ENCODE data around the gene KRTAP12-4.
"Not testable (repeated sequence)": the region's sequence is repeated elsewhere in the genome, so short reads cannot be mapped to it uniquely, and the experiment has no call there.

KRTAP12-4 gene

DNA sequence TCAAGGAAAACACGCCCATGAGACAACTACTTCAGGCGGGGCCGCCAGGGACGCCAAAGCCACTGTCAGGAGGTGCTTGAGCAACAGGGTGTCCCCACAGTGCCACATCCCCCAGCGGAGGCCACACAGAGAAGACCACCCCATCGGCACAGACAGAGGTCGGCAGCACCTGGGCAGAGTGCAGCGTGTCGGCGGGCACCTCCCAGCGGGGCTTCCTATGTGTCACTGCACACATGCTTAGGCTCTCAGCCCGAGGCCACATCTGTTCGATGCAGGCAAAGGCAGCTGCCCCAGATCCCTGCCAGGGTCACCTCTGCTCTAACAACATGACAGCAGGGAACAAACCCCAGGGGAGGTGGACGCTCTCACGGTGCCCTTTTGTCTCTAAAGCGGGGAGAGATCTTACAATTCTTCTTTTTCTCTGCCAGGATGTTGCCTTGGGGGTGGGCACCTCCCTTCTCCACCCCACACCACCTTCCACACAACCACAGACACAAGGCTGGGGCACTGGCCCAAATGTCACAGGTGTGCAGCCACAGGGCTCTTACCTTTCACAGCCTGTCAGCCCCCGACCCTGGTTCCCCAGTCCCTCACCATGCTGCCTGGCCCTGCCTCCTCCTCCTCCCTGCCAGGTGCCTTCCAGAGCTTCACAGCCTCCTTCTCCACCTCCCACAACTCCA lies 38.4 kb downstream of the KRTAP12-4 start:
- Histone ChIP-seq H3K27ac (ENCODE audit: low read depth, low read length) (no peak overlapping the region), H3K9ac (ENCODE audit: low read length) (no peak overlapping the region), H3K4me3 (ENCODE audit: low read length) (no peak overlapping the region), H3K36me3 (ENCODE audit: control insufficient read depth, insufficient read depth, low read length) (no peaks in the 10 kb centered on the region), H3K27me3 (ENCODE audit: control insufficient read depth, insufficient read depth, low read length) (no peaks in the 10 kb centered on the region), H3K4me1 (ENCODE audit: control insufficient read depth, insufficient read depth, low read length) (no peaks in the 10 kb centered on the region)

DNA sequence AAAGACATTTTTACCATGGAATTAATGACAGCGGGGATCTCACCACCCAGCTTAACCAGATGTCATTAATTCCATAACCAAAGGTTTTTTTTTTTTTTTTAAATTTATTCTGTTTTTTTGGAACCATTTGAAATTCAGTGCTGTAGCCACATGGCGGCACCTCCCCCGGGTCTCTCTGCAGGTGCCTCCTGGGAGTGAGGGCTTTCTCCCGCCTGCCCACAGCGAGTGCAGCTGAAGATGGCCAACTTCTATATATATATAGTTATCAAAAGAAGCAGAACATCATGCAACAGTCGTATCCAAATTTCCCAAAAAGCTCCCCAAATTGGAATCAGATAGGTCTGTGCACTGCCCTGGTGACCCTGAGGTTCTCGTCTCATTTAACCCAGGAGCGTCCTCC lies 39.0 kb downstream of the KRTAP12-4 start:
- no peaks in the 10 kb centered on the region for H3K27me3 ChIP-seq (ENCODE audit: control insufficient read depth, insufficient read depth, low read length)
- no peaks in the 10 kb centered on the region for H3K4me1 ChIP-seq (ENCODE audit: control insufficient read depth, insufficient read depth, low read length)
- no peak overlapping the region for H3K4me3 ChIP-seq (ENCODE audit: low read length)
- no peak overlapping the region for H3K27ac ChIP-seq (ENCODE audit: low read depth, low read length)
- no peak overlapping the region for H3K9ac ChIP-seq (ENCODE audit: low read length)
- H3K36me3 ChIP-seq (ENCODE audit: control insufficient read depth, insufficient read depth, low read length): no peaks in the 10 kb centered on the region

GRCh38 chr21:44614961-44615391 lies 39.5 kb downstream of the KRTAP12-4 start:
- no peak overlapping the region for H3K27ac ChIP-seq (ENCODE audit: low read depth, low read length)
- H3K9ac ChIP-seq (ENCODE audit: low read length): no peak overlapping the region
- H3K4me3 ChIP-seq (ENCODE audit: low read length): no peak overlapping the region
- no peaks in the 10 kb centered on the region for H3K4me1 ChIP-seq (ENCODE audit: control insufficient read depth, insufficient read depth, low read length)
- no peaks in the 10 kb centered on the region for H3K27me3 ChIP-seq (ENCODE audit: control insufficient read depth, insufficient read depth, low read length)
- H3K36me3 ChIP-seq (ENCODE audit: control insufficient read depth, insufficient read depth, low read length): no peaks in the 10 kb centered on the region

GRCh38 chr21:44614161-44614631 lies 40.3 kb downstream of the KRTAP12-4 start:
- Histone ChIP-seq H3K27ac (ENCODE audit: low read depth, low read length) (no peak overlapping the region), H3K27me3 (ENCODE audit: control insufficient read depth, insufficient read depth, low read length) (no peaks in the 10 kb centered on the region), H3K9ac (ENCODE audit: low read length) (no peak overlapping the region), H3K4me3 (ENCODE audit: low read length) (no peak overlapping the region), H3K4me1 (ENCODE audit: control insufficient read depth, insufficient read depth, low read length) (no peaks in the 10 kb centered on the region), H3K36me3 (ENCODE audit: control insufficient read depth, insufficient read depth, low read length) (no peaks in the 10 kb centered on the region)

- no peaks in the 10 kb centered on the region for H3K27me3 ChIP-seq (ENCODE audit: control insufficient read depth, insufficient read depth, low read length)
- no peak overlapping the region for H3K4me3 ChIP-seq (ENCODE audit: low read length)
- H3K36me3 ChIP-seq (ENCODE audit: control insufficient read depth, insufficient read depth, low read length): no peaks in the 10 kb centered on the region
- H3K4me1 ChIP-seq (ENCODE audit: control insufficient read depth, insufficient read depth, low read length): no peaks in the 10 kb centered on the region
- no peak overlapping the region for H3K9ac ChIP-seq (ENCODE audit: low read length)
- H3K27ac ChIP-seq (ENCODE audit: low read depth, low read length): no peak overlapping the region
Measured at GRCh38 chr21:44613386-44614155, 40.9 kb downstream of the KRTAP12-4 start.

DNA sequence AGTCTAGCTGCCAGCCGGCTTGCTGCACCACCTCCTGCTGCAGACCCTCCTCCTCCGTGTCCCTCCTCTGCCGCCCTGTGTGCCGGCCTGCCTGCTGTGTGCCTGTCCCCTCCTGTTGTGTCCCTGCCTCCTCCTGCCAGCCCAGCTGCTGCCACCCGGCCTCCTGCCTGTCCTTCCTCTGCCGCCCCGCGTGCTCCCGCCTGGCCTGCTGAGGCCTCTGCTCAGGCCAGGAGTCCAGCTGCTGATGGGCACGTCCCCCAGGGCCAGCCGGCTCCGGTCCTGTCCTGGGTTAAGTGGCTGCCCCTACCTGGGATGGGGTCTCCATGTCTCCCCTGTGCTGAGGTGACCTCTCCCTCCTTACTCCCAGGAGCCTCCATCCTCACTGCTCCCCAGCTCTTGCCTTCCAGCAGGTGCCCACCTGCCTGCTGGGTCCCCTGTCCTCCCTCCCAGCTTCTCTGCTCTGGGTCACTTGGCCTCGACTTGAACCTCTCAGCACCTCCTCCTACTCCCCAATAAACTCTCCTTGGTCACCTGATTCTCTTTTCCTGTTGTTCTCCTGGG lies 41.7 kb downstream of the KRTAP12-4 start:
- Histone ChIP-seq H3K27me3 (ENCODE audit: control insufficient read depth, insufficient read depth, low read length) (no peaks in the 10 kb centered on the region), H3K4me3 (ENCODE audit: low read length) (no peak overlapping the region), H3K9ac (ENCODE audit: low read length) (no peak overlapping the region), H3K4me1 (ENCODE audit: control insufficient read depth, insufficient read depth, low read length) (no peaks in the 10 kb centered on the region), H3K36me3 (ENCODE audit: control insufficient read depth, insufficient read depth, low read length) (no peaks in the 10 kb centered on the region), H3K27ac (ENCODE audit: low read depth, low read length) (no peak overlapping the region)

- Histone ChIP-seq H3K27ac (ENCODE audit: low read depth, low read length) (no peak within 1 kb of the TSS), H3K36me3 (ENCODE audit: control insufficient read depth, insufficient read depth, low read length) (no peaks in the 10 kb centered on the region), H3K9ac (ENCODE audit: low read length) (no peak within 1 kb of the TSS), H3K4me1 (ENCODE audit: control insufficient read depth, insufficient read depth, low read length) (no peaks in the 10 kb centered on the region), H3K4me3 (ENCODE audit: low read length) (no peak within 1 kb of the TSS), H3K27me3 (ENCODE audit: control insufficient read depth, insufficient read depth, low read length) (no peaks in the 10 kb centered on the region)
Measured at GRCh38 chr21:44612029-44612486, 42.4 kb downstream of the KRTAP12-4 start, which contains the start of gene KRTAP10-8. TSS of gene KRTAP10-8 (plus strand) at chr21:44612079. CDS start at chr21:44612101, 22 bp downstream.

DNA sequence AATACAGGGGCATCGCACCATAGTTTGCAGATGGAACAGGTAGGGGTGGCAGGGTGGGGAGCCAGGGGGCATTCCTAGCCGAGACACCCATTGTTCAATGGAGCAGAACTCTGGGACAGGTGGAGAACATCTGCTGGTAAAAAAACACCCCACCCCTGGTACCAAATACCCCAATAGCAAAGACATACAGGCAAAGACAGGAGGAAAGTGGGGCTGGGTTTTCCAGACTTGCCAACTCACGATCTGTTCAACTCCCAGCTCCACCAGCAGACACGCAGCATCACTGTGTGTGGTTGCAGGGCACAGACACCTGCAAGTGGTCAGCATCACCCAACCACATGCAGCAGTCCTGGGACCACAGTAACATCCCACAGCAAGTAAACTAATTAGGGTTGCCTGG lies 42.9 kb downstream of the KRTAP12-4 start:
- no peaks in the 10 kb centered on the region for H3K36me3 ChIP-seq (ENCODE audit: control insufficient read depth, insufficient read depth, low read length)
- no peaks in the 10 kb centered on the region for H3K27me3 ChIP-seq (ENCODE audit: control insufficient read depth, insufficient read depth, low read length)
- no peaks in the 10 kb centered on the region for H3K4me1 ChIP-seq (ENCODE audit: control insufficient read depth, insufficient read depth, low read length)
- H3K27ac ChIP-seq (ENCODE audit: low read depth, low read length): no peak overlapping the region
- H3K4me3 ChIP-seq (ENCODE audit: low read length): no peak overlapping the region
- no peak overlapping the region for H3K9ac ChIP-seq (ENCODE audit: low read length)

DNA sequence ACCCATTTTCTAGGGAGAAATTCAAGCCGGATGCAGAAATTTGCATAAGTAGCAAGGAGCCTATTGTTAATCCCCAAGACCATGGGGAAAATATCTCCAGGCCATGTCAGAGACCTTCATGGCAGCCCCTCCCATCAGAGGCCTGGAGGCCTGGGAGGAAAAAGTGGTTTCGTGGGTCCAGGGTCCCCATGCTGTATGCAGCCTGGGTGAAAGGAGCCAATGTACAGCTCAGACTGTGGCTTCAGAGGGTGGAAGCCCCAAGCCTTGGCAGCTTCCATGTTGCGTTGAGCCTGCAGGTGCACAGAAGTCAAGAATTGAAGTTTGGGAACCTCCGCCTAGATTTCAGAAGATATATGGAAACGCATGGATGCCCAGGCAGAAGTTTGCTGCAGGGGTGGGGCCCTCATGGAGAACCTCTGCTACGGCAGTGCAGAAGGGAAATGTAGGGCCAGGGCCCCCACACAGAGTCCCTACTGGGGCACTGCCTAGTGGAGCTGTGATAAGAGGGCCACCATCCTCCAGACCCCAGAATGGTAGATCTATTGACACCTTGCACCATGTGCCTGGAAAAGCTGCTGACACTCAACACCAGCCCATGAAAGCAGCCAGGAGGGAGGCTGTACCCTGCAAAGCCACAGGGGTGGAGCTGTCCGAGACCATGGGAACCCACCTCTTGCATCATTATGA lies 44.2 kb downstream of the KRTAP12-4 start:
- H3K27me3 ChIP-seq (ENCODE audit: control insufficient read depth, insufficient read depth, low read length); H3K4me1 ChIP-seq (ENCODE audit: control insufficient read depth, insufficient read depth, low read length); H3K4me3 ChIP-seq (ENCODE audit: low read length); H3K36me3 ChIP-seq (ENCODE audit: control insufficient read depth, insufficient read depth, low read length); H3K27ac ChIP-seq (ENCODE audit: low read depth, low read length); H3K9ac ChIP-seq (ENCODE audit: low read length): not testable (repeated sequence)

DNA sequence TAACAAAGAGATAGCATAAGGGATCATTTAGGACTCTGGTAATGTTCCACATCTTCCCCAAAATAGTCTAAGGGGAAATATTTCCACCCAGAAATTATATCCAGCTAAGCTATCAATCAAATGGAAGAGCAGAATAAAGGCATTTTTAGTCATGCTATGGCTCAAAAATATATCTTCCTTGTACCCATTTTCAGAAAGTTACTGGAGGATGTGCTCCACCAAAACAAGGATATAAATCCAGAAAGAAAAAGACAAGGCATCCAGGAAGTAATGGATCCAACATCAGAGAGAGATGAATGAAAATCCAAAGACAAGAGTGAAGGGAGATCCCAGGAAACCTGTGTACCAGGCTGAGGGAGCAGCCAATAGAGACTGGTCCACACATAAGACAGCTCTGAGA lies 45.3 kb downstream of the KRTAP12-4 start:
- no peak overlapping the region for H3K9ac ChIP-seq (ENCODE audit: low read length)
- no peaks in the 10 kb centered on the region for H3K27me3 ChIP-seq (ENCODE audit: control insufficient read depth, insufficient read depth, low read length)
- H3K4me1 ChIP-seq (ENCODE audit: control insufficient read depth, insufficient read depth, low read length): no peaks in the 10 kb centered on the region
- H3K4me3 ChIP-seq (ENCODE audit: low read length): no peak overlapping the region
- no peak overlapping the region for H3K27ac ChIP-seq (ENCODE audit: low read depth, low read length)
- no peaks in the 10 kb centered on the region for H3K36me3 ChIP-seq (ENCODE audit: control insufficient read depth, insufficient read depth, low read length)

GRCh38 chr21:44606495-44606894 lies 48.0 kb downstream of the KRTAP12-4 start:
- Histone ChIP-seq H3K27me3 (ENCODE audit: control insufficient read depth, insufficient read depth, low read length) (no peaks in the 10 kb centered on the region), H3K36me3 (ENCODE audit: control insufficient read depth, insufficient read depth, low read length) (no peaks in the 10 kb centered on the region), H3K4me1 (ENCODE audit: control insufficient read depth, insufficient read depth, low read length) (no peaks in the 10 kb centered on the region)

More at GRCh38 chr21:44606495-44606894, 48.0 kb downstream of the KRTAP12-4 start:
- no peak overlapping the region for H3K9ac ChIP-seq (ENCODE audit: low read length)
- H3K27ac ChIP-seq (ENCODE audit: low read depth, low read length): no peak overlapping the region
- H3K4me3 ChIP-seq (ENCODE audit: low read length): no peak overlapping the region

Measured in rectal smooth muscle tissue (tissue), 1 donor.